GM19372 (cell line): Measurements from ENCODE around the gene ZFYVE19.

Experiments
- ATAC-seq: cut with Tn5 transposase; IDR thresholded peaks from one replicate; pipeline ENCODE4 v1.9.1; 2021; ENCODE audit warnings: mild to moderate bottlenecking, low read depth, moderate library complexity; ENCODE audit not compliant: unreplicated experiment

Gene ZFYVE19

DNA sequence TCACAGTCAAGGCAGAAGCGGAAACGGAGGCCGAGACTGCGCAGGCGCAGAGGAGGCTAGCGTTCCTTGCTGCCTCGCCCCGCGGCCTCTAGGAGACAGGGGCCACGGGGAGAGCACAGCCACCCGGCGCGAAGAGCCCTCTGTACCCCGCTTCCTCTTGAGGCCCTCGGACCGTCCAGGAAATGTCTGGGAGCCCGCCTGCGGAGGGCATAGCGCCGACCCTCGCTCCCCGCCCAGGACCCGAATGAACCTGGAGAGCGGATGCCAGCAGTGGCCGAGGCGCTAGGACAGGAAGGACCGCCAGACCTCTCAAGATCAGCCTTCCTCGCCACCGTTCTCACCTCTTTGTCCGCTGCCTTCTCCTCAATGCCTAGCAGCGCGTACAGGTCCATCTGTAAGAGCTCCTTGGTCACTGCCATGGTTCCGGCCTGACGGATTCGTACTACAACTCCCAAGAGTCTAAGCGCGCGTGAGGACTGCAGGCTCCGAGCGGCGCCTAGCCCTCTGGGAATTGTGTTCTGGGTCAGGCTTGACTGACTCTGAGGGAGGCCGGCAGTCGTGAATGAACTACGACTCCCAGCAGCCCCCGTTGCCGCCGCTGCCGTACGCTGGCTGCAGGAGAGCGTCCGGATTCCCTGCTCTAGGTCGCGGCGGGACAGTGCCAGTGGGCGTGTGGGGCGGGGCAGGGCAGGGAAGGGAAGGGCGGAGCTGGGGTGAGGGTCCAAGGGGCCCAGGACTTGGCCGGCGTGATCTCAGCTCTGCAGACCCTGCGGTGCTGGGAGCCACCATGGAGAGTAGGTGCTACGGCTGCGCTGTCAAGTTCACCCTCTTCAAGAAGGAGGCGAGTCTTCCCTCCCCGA is at the start of gene ZFYVE19, which contains the start of gene DNAJC17:
ZFYVE19 (plus strand) TSS at position 62 of the 860 bp plus-strand sequence; CDS start at position 563, 501 bp downstream.
DNAJC17 (minus strand) TSS at position 446 of the 860 bp plus-strand sequence; CDS start at position 419, 27 bp downstream.
- ATAC-seq, result peak; percentile 92

DNA sequence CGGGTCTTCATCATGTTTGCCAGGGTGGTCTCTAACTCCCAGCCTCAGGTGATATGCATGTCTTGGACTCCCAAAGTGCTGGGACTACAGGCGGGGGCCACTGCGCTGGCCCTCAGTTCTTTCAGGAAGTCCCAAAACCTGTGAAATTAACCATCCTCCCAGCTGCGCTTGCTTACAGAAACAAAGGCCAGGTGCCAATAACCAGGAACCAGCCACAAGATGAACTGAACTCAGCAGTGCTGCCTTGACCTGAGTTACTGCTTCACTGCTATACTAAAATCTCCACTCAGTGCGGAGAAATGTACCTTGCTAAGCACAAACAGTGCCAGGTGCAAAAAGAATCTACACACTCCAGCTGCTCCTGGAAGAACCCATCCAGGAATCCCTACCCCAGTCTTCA is 46.9 kb upstream of the ZFYVE19 start:
- ATAC-seq, result no peak

- peak; percentile 12 for ATAC-seq
These were observed 43.7 kb upstream of the ZFYVE19 start for GRCh38 chr15:40762919-40763800.

DNA sequence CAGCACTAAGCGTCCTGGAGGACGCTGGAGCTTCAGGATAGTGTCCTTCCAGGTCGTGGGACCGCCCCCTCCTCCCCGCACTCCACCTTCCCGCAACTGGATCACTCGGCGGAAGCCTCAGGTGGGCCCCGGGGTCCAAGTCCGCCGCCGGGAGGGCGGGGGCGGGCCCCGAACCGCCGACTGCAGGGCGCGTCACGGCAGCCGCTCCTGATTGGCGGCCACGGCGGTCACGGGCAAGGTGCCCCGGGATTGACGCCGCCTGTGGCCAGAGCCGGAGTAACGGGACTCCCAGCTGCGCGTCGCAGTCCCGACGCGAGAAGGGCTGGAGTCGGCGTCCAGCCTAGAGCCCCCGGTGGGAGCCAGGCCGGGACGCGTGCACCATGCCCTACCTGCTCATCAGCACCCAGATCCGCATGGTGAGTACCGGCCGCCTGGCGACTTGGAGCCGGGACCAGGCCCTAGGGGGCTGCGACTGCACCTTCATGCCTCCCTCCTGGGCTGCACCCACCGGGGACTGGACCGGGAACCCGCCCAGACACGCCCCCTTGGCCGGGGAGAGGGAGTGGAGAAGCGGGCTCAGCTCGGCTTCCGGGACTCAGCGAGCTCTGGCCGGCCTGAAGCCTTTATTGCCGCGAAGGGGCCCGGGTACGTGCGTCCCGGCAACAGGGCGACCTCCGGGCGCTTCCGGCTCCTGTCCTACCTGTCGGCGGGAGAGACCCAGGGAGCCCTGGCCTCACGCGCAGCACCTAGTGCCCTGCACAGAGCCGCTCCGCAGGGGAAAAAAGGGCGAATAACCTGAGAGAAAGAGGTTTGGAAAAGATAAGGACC is 42.9 kb upstream of the ZFYVE19 start, which contains the start of gene GCHFR:
GCHFR (plus strand) TSS at position 268 of the 828 bp plus-strand sequence; CDS start at position 381, 113 bp downstream.
- ATAC-seq, result peak; percentile 62

GRCh38 chr15:40764629-40765103 is 42.2 kb upstream of the ZFYVE19 start:
- ATAC-seq, result no peak

- ATAC-seq, result no peak
These were observed 40.6 kb upstream of the ZFYVE19 start for GRCh38 chr15:40766194-40766815.

DNA sequence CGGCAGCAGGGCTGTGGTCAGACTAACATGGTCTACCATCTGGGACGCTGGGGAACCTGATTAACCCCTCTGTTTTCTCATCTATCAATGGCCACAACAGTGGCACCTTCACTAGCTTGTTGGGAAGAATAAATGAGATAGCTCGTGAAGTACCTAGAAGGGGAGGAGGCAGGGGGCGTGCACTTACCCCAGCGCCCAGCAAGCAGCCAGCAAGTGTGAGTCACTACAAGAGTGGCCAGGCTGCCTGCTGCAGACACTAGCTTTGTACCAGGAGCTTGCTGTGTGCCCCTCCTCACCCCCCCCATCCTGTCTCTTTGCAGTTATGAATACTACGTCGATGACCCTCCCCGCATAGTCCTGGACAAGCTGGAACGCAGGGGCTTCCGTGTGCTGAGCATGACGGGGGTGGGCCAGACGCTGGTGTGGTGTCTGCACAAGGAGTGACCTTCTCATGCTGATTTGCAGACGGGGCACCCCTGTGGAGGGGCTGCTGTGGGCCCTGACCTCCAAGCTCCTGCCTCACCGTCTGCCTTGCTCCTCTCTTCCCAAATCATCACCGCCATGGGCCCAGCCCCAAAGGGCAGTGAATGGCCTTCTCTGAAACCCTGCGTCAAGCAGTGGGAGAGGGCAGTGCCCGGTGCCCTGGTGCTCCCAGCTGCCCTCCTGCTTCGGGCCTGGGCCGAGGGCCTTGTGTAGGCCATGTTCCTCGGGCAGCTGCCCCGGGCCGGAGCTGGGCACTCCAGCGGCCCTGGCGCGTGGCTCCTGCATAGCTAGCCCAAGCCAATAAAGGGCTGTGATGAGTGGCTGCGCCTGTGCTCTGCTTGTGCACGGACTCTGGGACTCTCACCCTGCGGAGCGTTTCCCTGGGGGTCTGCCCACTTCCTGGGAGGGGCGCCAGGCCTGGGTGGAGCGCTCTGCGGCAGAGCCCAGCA is 39.7 kb upstream of the ZFYVE19 start:
- ATAC-seq, result no peak

DNA sequence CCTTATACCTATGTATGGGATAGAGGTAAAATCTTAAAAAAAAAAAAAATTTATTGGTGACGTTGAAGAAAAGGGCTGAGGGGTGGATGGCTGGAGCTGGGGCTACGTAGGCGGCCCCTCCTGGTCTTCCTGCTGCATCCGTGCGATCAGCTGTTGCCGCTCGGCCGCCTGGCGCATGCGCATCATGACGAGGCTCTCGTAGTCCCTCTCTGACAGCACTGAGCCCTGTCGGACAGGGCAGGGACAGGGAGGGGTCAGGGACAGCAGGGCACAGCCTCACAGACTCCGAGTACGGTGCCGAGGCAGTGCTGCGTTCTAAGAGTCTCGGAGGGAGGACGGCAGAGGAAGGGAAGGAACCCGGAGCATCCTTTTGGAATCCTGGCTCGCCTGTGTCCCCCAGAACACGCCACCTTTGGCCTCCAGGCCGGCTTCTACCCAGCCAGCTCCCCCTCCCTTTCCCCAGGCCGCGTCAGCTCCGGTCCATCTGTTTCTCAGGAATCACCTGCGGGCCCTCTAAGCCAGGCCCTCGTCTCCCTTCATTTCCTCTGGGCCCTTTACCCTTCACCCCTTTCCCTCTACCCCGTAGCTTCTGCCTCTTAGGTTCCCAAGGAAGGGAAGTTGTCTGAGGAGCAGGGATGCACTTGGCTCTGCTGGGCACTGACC is 38.9 kb upstream of the ZFYVE19 start:
- no peak for ATAC-seq

GRCh38 chr15:40768521-40769273 is 38.2 kb upstream of the ZFYVE19 start:
- ATAC-seq, result peak; percentile 12

GRCh38 chr15:40769274-40770146 is 37.4 kb upstream of the ZFYVE19 start, which contains the start of gene C15orf62:
Gene C15orf62 (plus strand): TSS chr15:40769980. CDS start chr15:40770496, 516 bp downstream.
- ATAC-seq, result peak; percentile 35

DNA sequence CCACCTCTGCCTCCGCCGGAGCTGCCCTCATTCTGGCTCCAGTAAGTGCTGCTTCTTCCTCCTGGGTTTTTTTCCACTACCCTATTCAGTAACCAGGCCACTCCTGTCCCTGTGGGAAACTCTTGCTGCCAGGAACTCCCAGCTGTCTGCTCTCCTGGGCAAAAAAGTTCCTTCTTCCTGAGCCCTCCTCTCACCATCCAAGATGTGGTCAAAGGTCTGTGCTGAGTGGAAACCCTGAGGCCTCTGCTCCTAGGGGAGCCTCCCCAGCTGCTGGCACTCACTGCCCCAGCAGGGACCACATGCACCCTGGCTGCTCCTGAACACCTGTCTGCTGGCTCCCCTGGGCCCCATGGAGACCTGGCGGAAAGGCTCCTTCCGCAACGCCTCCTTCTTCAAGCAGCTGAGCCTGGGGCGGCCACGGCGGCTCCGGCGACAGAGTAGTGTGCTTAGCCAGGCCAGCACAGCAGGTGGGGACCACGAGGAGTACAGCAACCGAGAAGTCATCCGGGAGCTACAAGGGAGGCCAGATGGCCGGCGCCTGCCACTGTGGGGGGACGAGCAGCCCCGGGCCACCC is 36.7 kb upstream of the ZFYVE19 start:
- ATAC-seq, result no peak

DNA sequence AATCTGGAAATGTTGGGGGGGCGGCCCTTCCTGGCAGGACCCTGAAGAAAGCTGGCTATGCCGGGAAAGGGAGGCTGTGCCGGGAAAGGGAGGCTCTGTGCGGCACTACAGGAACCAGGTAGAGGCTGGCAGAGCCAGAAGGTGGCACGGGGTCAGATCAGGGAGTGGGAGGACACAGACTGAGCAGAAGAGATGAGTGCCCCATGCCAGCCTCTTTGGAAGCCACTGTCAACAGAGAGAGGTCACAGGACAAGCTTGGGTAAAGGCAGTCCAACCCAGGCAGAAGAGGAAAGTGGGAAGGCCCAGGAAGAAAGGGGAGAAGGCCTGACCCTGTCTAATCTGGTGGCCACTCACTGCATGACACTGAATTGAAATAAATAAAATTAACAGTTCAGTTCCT is 35.6 kb upstream of the ZFYVE19 start:
- ATAC-seq, result no peak

DNA sequence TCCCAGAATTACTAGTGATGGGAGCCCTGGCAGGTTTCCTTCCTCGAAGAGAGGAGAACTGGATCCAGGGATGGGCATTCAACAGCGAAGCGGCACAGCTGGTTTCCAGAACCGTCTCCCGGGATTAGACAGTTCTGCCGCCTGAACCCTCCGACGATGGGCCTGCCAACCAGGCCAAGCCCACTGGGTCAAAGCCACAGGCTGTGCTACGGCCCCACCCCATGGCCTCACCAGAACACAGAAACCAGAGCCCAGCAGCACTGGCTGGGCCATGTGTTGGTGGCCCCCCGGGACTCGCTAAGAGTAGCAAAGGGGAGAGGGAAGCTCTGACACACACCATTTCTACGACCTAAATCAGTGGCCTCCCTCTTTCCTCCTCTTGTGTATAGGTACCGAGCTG is 34.9 kb upstream of the ZFYVE19 start:
- no peak for ATAC-seq

GRCh38 chr15:40773496-40773895 is 33.4 kb upstream of the ZFYVE19 start:
- ATAC-seq, result no peak

GRCh38 chr15:40773902-40774301 is 33.0 kb upstream of the ZFYVE19 start:
- ATAC-seq, result no peak

DNA sequence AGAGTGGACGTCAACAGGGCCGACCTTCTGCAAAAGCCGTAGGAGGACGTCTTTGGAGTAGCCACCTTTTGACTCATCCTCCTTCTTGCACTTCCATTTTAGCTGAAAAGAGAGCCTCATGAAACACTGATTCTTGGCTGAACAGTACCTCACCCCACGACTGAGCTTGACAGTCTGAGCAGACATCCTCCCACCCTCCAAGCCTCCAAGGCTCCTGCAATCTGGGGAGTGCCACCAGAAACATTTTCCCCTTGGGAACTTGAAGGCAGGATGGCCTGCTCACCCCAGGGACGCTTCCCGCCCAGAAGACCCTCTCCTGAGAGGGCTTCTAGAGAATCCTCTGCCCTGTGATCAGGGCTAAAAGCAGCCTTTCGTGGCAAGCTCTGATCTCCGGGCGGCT is 31.9 kb upstream of the ZFYVE19 start:
- ATAC-seq, result no peak
